AG04450 (cell line): ENCODE measurements around the gene PLN. TPM values are rescaled to one million over a fixed set of nuclear protein-coding genes. Genes with fewer than 3 reads are reported as not detected.

Experiments
- CTCF ChIA-PET: fragments of 300-600, 350-600 bp; formaldehyde crosslinking; extraction: SDS; loops from one replicate; lab custom pipeline; 2022; ENCODE audit warnings: antibody characterized with exemption, inconsistent platforms; lab: Charles Lee
- POLR2A ChIA-PET: fragments of 350-600 bp; formaldehyde crosslinking; extraction: SDS; loops from one replicate; lab custom pipeline; 2021; ENCODE audit warnings: antibody characterized with exemption, inconsistent platforms; lab: Yijun Ruan, JAX
- DNase-seq: peaks from one replicate; pipeline ENCODE4 v3.0.0-alpha.2; 2011; ENCODE audit warnings: low read depth, low spot score
- H3K27ac ChIP-seq: one replicate; pipeline ENCODE4 v1.5.1; 2012; ENCODE audit warnings: low read depth, low read length, control low read depth
- H3K27me3 ChIP-seq: one replicate; pipeline ENCODE4 v1.6.0; 2012; ENCODE audit warnings: low read length; ENCODE audit not compliant: control insufficient read depth, insufficient read depth
- H3K4me3 ChIP-seq: 2 replicates; pipeline ENCODE4 v1.5.1; 2011; ENCODE audit warnings: mild to moderate bottlenecking, low read depth, low read length, control low read depth
- H3K9me3 ChIP-seq: 2 replicates; pipeline ENCODE4 v1.5.1; 2012; ENCODE audit warnings: low read length; ENCODE audit not compliant: control insufficient read depth, insufficient read depth
- polyA plus RNA-seq: library from polyadenylated mRNA; depleted of rRNA; stranded (reverse); fragments of >200 nt; gene quantifications from 2 replicates; pipeline ENCODE4 v1.2.3, GENCODE V29; 2011
- TF ChIP-seq, protein P1 (sequence below): IDR thresholded peaks from 2 replicates; pipeline ENCODE4 v1.5.1; 2011; ENCODE audit warnings: low read depth, low read length, control low read depth, inconsistent platforms

PLN gene
- polyA plus RNA-seq, 1 experiment = 0.14 TPM

DNA sequence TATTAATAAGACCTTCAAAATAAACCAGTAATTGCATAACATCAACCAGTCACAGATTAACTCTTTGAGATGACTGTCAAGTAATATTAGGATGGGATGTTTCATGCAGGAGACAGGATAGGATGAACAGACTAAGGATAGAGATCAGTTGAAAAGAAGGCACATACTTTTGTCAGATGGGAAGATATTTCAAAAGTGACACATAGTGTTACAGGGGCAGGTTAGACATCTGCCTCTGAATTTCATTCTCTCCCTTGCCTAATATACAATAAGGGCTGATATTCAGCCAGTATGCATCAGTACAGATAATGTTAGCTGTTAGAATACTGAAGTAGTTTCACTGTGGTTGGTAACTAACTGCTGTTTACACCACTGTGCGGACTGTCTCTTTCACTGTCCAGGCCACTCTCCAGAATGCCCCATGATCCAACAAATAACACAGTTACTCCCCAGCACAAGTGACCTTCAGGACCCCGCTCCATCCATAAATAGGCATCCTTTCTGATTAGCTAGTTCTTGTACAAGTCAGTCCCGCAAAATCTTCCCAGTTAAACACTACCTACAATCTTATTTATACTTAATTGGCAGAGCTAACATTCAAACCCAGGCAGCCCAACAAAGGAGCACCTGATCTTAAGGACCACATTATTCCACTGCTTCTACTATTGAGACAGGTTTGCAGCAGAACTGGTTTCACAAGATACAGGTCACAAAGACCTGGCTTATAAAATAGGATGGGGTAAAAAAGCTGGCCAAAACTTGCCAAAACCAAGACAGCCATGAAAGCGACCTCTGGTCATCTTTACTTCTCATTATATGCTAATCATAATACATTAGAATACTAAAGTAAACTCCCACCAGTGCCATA, 21.9 kb upstream of the PLN start:
- ChIA-PET POLR2A (no interaction called here), CTCF (interaction anchor here (0.6 kb wide), 2 partner anchors 18 to 49 kb away, joined by 3 to 7 read pairs; no protein-coding TSS in a partner anchor)
- no peaks in the 10 kb centered on the region for H3K27me3 ChIP-seq
- no peaks in the 10 kb centered on the region for H3K9me3 ChIP-seq
- no peak for DNase-seq
- H3K27ac ChIP-seq = no peak overlapping the region
- no peak overlapping the region for H3K4me3 ChIP-seq
- TF ChIP-seq, protein P1, sequence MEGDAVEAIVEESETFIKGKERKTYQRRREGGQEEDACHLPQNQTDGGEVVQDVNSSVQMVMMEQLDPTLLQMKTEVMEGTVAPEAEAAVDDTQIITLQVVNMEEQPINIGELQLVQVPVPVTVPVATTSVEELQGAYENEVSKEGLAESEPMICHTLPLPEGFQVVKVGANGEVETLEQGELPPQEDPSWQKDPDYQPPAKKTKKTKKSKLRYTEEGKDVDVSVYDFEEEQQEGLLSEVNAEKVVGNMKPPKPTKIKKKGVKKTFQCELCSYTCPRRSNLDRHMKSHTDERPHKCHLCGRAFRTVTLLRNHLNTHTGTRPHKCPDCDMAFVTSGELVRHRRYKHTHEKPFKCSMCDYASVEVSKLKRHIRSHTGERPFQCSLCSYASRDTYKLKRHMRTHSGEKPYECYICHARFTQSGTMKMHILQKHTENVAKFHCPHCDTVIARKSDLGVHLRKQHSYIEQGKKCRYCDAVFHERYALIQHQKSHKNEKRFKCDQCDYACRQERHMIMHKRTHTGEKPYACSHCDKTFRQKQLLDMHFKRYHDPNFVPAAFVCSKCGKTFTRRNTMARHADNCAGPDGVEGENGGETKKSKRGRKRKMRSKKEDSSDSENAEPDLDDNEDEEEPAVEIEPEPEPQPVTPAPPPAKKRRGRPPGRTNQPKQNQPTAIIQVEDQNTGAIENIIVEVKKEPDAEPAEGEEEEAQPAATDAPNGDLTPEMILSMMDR = no peak

DNA sequence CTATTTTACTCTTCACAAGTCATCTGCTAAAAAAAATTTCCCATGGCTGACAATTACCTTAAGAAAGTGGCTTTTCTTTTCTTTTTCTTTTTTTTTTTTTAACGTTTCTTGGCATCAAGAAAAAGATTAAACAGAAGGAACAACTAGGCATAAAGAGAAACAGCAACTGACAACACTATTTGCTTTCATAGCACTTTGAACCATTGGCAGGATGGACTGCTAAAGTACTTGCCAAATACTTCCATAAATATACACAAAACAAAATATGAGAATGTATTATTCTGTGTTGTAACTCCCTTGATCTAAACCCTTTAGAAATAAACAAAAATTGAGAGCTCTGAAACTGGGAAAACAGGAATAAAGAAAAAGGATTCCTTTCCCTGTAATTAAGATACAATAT, 20.0 kb upstream of the PLN start:
- no peak for DNase-seq
- Histone ChIP-seq H3K4me3 (no peak overlapping the region), H3K27me3 (no peaks in the 10 kb centered on the region), H3K9me3 (no peaks in the 10 kb centered on the region), H3K27ac (no peak overlapping the region)
- TF ChIP-seq, protein P1 = no peak
- ChIA-PET POLR2A (no interaction called here), CTCF (interaction anchor here (1.0 to 1.9 kb wide), 2 partner anchors 20 to 245 kb away, joined by 3 to 9 read pairs; no protein-coding TSS in a partner anchor)

DNA sequence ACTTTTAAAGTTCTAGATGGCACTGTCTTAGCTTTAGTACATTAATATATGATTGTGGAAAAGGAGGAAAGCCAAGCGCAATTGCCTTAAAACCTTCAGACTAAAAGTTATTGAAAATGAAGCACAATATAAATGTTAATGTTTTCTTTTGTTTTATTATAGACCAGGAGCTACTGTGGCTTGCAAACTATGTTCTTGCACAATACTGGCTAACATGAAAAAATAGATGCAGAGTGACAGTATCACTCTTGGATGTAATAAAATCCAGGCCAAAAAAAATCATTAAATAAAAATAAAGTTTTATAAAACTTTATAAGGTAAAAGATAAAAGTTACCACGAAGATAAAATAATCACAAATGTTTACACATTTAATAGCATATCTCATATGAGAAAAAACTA, 18.3 kb upstream of the PLN start:
- POLR2A ChIA-PET = no interaction called here
- Histone ChIP-seq H3K4me3 (no peak overlapping the region), H3K9me3 (no peaks in the 10 kb centered on the region), H3K27ac (no peak overlapping the region), H3K27me3 (no peaks in the 10 kb centered on the region)
- TF ChIP-seq, protein P1 = no peak
- no peak for DNase-seq
- CTCF ChIA-PET = no interaction called here

DNA sequence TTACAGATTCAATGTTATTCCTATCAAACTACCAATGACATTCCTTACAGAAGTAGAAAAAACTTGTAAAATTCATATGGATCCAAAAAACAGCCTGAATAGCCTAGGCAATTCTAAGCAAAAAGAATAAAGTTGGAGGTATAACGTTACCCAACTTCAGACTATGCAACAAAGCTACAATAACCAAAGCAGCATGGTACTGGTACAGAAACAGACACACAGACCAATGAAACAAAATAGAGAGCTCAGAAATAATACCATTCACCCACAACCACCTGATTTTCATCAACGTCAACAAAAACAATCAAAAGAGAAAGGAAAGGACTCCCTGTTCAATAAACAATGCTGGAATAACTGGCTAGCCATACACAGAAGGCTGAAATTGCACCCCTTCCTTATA, 17.2 kb upstream of the PLN start:
- CTCF ChIA-PET = no interaction called here

More for the DNA sequence above, 17.2 kb upstream of the PLN start:
- no peaks in the 10 kb centered on the region for H3K9me3 ChIP-seq
- H3K4me3 ChIP-seq = no peak overlapping the region
- H3K27ac ChIP-seq = no peak overlapping the region
- no peak for DNase-seq
- POLR2A ChIA-PET = interaction anchor here (0.6 kb wide), 1 partner anchor 22 kb away, joined by 3 read pairs; no protein-coding TSS in a partner anchor
- no peaks in the 10 kb centered on the region for H3K27me3 ChIP-seq
- TF ChIP-seq, protein P1 = no peak
